OCI-LY1 (cell line): ENCODE results near the gene MANSC1.

Experiments
- CTCF ChIP-seq: fragments of 200-600 bp; sonication (generic), shearing (Covaris generic); IDR thresholded peaks from 2 replicates; pipeline ENCODE4 v1.5.1; 2017; ENCODE audit warnings: mild to moderate bottlenecking, antibody characterized with exemption, low read length, moderate library complexity, mixed read lengths
- EZH2 ChIP-seq: fragments of 200-600 bp; sonication (generic), shearing (Covaris generic); IDR thresholded peaks from 2 replicates; pipeline ENCODE4 v1.8.0; 2017; ENCODE audit warnings: borderline replicate concordance, mixed run types, mild to moderate bottlenecking, antibody characterized with exemption, low read length, moderate library complexity, mixed read lengths

DNA sequence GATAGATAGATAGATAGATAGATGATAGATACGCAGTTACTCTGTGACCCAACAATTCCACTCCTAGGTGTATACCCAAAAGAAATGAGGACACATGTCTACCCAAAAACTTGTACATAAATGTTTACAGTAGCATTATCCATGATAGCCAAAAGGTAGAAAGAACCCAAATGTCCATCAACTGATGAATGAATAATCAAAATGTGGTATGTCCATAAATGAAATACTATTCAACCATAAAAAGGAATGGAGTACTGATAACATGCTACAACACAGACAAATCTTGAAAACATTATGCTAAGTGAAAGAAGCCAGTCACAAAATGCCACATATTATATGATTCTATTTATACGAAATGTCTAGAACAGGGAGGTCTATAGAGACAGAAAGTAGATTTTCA lies 47.1 kb downstream of the MANSC1 start:
- no peak for TF ChIP-seq CTCF
- TF ChIP-seq EZH2 = no peak
